RPMI7951 (cell line): ENCODE data around the gene RHOH. TPM values are rescaled to one million over a fixed set of nuclear protein-coding genes. Genes with fewer than 3 reads are reported as not detected.
"Not testable (repeated sequence)": the region's sequence is repeated elsewhere in the genome, so short reads cannot be mapped to it uniquely, and the experiment has no call there.

Experiments
- DNase-seq: peaks from one replicate; pipeline ENCODE4 v3.0.0-alpha.2; 2012; ENCODE audit warnings: low read depth
- total RNA-seq: library from RNA; depleted of rRNA; stranded (reverse); fragments of >200 nt; shearing (Covaris generic); gene quantifications from 2 replicates; pipeline ENCODE4 v1.2.3, GENCODE V29; 2014; rRNA removed

RHOH gene, protein sequence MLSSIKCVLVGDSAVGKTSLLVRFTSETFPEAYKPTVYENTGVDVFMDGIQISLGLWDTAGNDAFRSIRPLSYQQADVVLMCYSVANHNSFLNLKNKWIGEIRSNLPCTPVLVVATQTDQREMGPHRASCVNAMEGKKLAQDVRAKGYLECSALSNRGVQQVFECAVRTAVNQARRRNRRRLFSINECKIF
- not detected in 2 replicates for total RNA-seq

DNA sequence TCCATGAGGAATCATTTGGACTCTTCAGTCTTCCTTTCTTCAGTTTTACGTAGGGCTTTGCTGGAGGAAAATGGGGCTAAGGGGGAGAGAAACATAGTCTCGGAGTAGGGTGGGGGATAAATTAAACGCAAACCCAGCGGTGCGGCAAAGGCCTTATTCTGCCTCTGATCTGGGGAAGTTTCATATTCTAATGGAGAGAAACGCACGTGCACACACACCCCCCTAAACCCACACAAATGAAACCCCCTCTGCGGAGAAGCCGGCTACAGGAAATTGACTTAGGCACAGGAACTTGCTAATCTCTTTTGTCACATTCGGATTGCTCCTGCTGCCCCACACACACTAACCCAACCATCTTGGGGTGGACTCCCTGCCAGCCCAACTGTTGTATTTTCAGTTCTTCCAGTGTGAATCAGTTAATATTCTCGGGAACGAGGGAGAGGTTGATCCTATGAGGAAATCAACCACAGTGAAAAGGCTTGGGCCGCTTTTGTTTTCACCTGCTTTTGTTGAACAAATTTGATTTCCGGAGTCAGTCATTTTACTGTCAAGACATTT, at the start of gene RHOH:
RHOH (plus strand) TSS at position 308 of the 558 bp plus-strand sequence. CDS start 46,356 bp downstream, outside the sequence.
- no peak for DNase-seq

DNA sequence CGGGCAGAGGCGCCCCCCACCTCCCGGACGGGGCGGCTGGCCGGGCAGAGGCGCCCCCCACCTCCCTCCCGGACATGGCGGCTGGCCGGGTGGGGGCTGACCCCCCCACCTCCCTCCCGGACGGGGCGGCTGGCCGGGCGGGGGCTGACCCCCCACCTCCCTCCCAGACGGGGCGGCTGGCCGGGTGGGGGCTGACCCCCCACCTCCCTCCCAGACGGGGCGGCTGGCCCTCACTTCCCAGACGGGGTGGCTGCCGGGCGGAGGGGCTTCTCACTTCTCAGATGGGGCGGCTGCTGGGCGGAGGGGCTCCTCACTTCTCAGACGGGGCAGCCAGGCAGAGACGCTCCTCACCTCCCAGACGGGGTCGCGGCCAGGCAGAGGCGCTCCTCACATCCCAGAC, 49.3 kb upstream of the RHOH start:
- DNase-seq = not testable (repeated sequence)

DNA sequence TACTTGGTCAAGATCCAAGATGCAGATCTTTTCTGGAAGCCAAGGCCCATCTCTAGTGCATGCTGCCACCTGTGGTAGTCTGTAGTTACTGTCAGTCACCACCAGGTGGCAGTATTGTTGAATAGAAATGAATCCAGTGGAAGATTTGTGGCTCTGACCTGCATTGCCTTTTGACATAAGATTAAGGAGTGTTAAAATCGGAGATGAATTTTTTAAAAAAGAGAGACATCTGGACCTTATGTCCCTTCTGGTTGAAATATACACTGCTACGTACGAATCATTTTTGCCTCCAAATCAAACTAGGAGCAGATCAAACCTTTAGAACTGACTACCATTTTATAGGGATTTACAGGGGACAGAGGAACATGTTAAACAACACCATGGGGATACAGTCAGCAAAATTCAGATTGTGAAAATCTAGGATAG, 46.9 kb upstream of the RHOH start:
- peak; percentile 69 for DNase-seq

DNA sequence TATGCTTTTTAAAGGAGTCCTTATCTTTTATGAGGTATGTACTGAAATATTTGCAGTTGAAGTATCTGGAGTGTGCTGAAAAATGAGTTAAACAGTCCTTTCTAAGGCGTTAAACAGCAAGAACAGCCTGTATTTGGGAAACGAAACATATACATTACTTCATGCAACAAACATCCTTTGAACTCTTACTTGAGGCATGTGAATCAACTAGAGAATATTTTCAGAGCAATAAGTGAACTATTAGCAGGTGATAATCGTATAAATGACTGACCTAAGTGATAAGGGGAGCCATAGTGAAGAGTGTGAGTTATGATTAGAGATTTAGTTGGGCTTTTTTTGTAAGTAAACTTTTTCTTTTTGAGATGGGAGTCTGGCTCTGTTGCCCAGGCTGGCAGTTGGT, 45.9 kb upstream of the RHOH start:
- DNase-seq = no peak

DNA sequence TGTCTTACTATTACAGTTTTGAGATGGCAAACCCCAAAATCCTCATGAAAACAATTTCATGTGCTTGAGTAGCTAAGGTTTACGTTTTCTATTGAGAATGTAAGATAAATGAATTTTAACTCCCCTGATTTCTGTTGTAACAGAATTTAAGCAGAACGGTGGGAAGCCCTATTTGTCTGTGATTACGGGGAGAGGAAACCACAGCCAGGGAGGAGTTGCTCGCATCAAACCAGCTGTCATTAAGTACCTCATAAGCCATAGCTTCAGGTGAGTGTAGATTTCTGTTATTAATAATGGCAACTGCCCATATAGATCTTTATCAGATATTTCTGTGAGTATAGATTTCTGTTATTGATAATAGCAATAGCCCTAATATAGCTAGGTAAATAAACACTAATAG, 44.2 kb upstream of the RHOH start:
- no peak for DNase-seq

DNA sequence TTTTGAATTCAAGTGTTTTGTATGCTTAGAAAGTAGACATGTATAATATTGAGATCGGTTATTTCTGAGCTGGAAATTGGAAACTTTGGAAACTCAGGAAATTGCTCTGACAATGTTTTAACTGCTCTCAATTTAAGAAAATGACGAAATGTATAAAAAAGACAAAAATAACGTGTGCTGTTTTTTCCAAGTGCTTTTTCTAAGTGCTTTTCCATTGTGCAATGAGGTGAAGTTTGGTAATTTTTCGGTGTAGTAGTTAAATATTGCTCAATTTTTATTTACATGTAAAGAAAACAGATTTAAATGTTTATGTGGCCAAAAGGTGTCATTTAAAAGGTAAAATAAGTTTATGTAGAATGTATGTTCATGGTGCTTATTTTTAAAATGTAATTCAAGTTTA, 39.4 kb upstream of the RHOH start:
- DNase-seq = no peak

DNA sequence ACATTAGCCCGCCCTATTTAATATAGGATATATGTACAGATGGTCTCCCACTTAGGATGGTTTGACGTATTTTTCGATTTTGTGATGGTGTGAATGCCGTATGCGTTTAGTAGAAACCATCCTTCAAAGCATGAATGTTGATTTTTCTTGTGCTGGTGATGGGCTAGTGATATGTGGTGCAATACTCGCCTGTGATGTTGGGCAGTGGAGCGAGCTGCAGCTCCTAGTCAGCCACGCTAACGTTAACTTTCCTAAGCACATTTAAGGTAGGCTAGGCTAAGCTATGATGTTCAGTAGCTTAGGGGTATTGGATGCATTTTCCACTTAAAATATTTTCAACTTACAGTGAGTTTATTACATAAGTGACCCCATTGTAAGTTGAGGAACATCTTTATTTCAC, 36.6 kb upstream of the RHOH start:
- DNase-seq = no peak

DNA sequence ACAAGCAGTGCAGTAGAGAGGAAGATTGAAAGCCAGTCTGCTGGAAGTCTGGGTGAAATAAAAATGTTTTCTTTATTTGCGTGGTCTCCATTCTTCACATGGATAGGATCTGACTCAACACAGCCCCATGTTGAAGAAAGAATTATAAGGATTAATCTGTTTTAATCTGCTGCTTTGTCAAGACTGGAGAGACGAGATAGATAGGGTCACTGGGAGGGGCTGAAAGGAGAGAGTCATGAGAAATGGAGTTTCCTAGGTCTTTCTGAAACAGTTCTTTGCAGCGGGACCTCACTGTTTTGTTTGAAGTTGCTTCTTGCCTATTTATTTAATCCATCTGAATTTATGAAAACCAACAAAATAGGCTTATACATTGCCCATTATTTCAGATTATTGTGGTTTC, 32.4 kb upstream of the RHOH start:
- DNase-seq = no peak

DNA sequence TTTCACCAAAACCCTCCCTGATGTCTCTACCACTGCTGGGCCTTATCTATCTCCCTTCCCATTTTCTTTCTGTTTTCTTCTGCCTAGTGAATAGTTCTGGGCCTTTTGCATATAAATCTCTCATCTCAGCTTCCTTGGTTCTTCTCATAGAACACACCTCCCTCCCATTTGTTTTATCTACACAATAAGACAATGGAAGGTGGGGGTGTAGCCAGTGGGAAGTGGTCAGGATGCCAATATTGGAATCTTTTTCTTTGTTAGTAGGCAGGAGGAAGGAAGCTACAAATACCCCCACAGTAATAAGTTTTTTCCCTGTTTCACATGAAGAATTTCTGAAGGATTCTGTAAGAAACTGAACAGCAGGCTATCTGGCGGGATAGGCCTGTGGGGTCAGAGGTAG, 30.9 kb upstream of the RHOH start:
- no peak for DNase-seq

DNA sequence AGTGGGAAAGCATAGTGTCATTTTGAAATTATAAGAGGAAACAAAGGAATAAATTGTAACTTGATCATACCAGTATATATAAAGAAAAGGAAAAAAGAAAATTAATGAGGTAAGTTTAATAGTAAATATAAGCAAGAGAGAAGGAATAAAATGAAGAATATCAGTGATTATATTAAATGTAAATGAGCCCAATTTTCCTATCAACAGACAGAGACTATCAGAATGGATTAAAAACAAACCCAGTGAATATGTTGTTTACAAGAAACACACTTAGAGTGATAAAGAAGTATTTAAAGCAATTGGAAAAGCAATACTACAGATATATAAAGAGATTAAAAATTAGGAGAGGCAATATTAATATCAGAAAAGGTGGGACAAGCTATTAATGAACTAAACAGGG, 28.8 kb upstream of the RHOH start:
- DNase-seq = no peak

DNA sequence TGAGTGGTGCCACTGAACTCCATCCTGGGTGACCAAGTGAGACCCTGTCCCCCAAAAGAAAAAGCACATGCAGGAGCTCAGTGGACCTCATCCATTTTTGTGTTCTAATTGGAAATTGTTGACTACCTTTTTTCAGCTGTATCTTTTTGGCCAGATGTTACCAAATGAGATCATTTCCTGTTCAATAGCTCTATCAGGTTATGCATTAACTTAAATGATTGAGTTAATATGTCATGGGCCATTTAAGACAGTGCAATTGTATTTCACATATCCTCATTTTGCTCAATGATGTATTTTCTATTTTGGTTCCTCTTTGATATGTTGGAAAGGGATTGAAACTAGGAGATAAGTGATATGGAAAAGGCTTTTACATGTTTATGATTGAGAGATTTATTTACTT, 26.2 kb upstream of the RHOH start:
- no peak for DNase-seq

DNA sequence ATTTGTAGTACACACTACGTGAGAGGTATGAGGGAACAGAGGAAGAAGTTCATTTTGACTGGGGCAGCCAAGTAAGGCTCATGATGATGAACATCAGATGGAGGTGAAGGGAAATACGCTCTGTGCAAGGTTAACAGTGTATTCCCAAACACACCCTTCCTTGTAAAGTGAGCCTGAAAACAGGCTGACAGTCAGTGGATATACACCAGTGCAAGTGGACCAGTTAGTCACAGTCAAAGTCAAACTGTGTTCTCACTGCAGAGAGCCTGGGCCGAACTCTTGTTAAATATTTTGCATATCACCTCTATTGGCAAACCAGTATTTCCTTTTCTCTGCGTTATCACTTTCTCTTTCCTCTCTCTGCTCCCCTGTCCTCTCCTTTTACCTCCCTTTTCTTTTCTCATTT, 23.4 kb upstream of the RHOH start:
- DNase-seq = no peak

DNA sequence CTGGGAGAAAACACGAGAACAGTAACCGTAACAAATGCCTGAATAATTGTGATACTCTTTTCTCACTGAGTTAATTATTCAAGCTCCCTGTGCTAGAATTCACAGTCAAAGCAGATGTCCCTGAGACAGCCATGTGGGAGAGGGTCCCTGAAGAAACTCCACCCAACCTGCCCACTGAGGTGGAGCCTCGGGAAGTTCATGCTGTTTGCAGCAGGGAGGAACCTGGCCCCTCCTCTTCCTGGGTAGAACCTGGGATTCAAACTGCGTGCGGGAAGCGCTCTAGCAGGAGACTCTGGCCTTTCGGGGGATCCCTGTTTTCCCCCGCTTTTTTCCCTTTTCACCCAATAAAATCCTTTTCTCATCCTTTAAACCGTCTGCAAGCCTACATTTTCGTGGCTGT, 20.2 kb upstream of the RHOH start:
- DNase-seq = peak; percentile 7

DNA sequence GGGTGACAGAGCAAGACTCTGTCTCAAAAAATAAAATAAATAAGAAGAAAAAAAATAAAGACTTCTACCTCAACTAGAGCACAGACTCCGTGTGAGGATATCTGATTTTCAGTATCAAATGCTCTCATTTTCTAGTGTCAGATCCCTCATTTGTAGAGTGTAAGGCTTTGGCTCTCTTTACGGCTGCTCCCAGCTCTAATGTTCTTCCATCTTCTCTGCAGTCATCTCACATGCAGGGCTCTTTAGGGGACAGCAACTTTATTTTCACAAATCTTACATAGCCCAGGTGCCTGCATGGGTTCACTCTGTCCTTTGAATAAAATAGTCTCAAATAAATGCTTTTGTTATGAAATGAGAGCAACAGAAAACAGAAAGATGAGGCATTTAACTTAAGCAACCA, 19.2 kb upstream of the RHOH start:
- DNase-seq = no peak

DNA sequence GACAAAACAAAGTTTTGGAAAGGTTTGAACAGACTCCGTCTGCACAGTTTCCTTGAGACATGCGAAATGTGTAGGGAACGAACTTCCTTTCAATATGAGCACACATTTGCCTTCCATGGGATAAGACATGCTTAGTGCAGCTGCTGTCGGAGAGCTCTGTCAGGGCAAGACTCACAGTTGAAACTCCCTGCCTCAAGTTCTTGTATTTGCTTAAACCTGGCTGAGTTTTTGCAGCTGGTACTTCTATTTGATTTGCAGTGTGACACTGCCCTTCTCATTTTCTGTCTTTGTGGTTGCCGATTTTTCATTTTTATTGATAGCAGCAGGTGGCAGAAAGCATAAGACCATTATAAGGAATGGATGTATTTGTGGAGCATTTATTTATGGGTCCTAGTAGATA, 18.2 kb upstream of the RHOH start:
- no peak for DNase-seq

DNA sequence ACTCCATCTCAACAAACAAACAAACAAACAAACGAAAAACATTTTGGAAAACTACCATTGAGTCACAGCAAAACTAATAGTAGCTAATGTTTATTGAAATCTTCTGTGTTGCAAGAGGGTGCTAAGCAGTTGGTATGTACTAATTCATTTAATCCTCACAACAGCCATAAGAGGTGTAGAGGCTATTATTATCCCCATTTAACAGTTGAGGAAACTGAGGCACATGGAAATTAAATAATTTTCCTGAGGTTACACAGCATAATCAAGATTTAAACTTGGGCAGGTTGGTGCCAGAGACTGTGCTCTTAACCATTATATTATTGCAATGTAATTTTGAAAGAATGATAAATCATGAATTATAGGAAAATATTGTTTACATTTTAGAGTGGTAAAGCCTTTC, 17.5 kb upstream of the RHOH start:
- no peak for DNase-seq

DNA sequence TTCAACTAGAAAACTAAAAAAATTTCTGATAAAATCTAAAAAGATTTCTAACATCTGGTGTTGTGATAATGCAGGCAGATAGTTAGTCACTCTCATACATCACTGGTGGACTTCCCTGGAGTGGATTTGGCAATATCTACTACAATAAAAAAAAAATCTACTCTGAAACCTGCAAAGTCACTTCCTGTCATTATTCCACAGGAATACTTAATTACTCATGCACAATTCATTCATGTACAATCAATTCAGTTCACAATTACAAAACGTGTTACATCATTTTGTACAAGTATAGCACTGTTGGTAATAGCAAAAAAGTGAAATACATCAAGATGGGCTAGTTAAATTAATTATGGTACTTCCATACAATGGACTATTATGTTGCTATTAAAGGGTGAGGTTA, 16.5 kb upstream of the RHOH start:
- DNase-seq = peak; percentile 77

DNA sequence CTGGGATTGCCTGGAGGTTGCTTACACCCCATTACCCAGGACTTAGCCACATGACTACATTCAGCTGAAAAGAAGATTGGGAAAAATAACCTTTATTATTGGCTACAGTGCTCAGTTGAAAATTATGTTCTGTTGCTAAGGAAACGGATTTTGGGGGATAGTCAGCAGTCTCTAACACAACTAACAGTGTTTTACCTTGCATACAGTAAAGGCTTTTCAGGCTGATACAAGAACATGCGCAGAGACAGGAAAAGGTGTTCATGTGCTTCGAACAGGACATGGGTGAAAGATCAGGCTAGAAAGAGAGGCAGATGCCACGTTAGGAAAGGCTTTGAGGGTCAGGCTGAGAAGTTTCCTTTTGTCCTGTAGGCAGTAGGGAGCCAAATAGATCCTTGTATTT, 14.8 kb upstream of the RHOH start:
- no peak for DNase-seq

DNA sequence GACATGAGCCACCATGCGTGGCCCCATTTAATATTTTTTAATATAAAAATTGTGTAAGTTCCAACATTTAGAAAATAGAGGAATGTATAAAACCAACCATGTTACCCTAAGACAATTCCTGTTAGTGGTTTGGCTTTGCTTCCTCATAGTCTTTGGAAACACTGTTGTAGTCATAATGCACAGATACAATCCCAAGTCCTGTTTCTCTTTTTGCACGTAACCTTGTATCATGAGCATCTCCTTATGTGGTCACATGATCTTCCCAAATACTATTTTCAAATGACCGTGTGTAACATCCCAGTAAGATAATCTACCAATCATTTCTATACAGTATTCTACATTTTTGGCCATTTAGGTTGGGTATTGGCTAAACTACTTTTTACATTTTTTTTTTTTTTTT, 13.9 kb upstream of the RHOH start:
- DNase-seq = no peak

DNA sequence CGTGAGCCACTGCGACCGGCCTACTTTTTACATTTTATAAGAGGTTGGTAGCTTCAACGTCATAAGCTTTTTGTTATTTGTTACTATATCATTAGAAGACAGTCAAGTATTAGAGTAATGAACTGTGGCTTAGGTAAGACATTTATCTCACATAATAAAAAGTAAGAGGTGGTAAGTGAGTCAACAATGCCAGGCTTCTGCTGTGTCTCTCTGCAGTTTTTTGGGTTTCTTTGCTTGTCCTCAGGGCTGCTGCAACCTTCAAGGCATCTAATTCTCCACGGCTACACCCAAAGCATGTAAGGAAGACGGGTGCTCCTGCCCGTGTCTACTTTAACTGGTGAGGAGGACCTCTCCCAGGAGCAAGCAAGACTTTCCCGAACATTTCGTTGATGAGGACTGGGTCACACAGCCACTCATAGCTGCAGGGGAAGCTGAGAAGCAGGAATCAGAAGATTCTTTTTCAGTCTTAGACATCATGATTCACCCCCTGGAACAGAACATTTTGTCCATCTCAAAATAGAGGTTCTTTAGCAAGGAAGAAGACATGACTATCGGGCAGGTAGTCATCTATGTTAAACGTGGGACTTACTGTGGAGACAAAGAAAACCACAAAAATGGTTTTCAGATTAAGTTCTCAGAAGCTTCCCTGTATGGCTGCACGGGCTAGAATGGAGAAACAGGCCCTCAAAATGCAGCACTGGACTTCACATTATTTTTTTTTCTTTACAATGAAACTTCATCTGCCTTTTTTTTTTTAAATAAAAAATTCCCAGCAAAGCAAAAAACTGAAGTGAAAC, 13.0 kb upstream of the RHOH start:
- DNase-seq = no peak

DNA sequence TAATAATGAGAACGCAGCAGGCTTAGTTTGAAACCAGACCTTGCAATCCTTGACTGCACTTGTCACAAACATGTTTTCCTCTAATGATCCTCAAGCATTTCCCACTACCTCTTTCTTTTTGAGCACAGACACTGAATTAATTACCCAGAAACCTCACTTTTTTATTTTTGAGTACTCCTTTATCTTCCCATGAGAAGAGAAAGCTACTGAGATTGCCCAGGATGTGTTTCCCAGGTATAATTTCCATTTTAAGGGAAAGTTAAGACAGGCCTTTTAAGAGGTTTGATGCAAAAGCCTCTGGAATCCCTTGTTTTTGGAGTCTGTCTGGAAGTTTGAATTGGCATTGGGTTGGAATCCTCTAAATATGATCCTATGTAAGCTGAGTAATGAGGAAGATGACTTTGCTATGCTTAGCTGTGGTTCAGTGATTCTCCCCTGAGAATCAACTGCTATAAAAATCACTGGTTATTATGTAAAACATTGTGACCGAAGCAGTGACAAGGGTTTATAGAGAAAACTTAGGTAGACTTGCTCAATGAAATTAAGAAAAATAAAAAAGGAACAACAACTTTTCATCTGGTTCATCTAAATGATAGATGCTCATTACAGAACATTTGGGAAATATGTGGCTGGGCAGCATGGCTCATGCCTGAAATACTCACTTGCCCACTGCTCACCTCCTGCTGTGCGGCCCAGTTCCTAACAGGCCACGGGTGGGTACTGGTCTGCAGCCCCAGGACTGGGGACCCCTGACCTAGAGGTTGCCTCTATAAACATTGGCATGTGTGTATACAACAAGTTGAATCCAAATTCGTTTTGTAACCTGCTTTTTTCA, 10.8 kb upstream of the RHOH start:
- no peak for DNase-seq

DNA sequence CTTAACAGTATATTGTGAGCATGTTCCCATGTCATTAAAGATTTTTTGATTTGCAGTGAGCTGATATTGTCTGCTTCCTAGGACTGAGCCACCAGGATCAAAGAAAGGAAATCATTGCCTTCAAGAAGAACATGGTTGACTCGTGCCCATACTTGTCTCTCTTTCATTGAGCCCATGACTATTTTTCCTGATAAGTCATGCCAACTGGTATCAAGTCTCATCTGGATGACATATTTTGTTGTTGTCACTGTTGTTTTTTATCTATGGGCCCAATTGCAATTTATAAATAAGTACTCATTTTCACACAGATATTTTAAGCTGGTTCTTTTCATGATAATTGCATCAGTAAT, 10.2 kb upstream of the RHOH start:
- no peak for DNase-seq
